Measurements from ENCODE around the gene GADD45A. TPM values are rescaled to one million over a fixed set of nuclear protein-coding genes. Genes with fewer than 3 reads are reported as not detected.

The GADD45A gene
- total RNA-seq, 6 experiments from 2014 or later = 14.1 to 66.4 (median 43.6) TPM

- H3K4me1 ChIP-seq = peaks cover 0 to 5% (median 2%) of the 10 kb centered on the region in 4 donors
- peaks cover 0 to 15% (median 7%) of the 10 kb centered on the region in 4 donors for H3K36me3 ChIP-seq
- intact Hi-C loops (cut with DNase I) = no loop called here
- H3K4me3 ChIP-seq = no peak overlapping the region
- TF ChIP-seq POLR2A (IDR thresholded peaks at IDR 0.05) (no peak), CTCF (IDR thresholded peaks at IDR 0.05) (no peak)
- H3K27ac ChIP-seq = no peak overlapping the region
- WGBS (ENCODE audit: insufficient coverage, low coverage, low lambda C conversion rate, missing lambda C conversion rate) = 95% methylated on average over 4 of the region's 8 CpGs
- H3K9me3 ChIP-seq = no peaks in the 10 kb centered on the region
- DNase-seq (no peak), ATAC-seq (no peak)
- no peaks in the 10 kb centered on the region for H3K27me3 ChIP-seq
Measured at GRCh38 chr1:67708606-67709005, 23.6 kb downstream of the GADD45A start.

GRCh38 chr1:67710417-67710816, 25.4 kb downstream of the GADD45A start:
- H3K27me3 ChIP-seq = no peaks in the 10 kb centered on the region
- no peak for DNase-seq
- ATAC-seq = peak in 1 of 4 donors; percentile 18
- no peak overlapping the region for H3K4me3 ChIP-seq
- no peak overlapping the region for H3K27ac ChIP-seq
- H3K9me3 ChIP-seq = no peaks in the 10 kb centered on the region
- no peak for TF ChIP-seq POLR2A (IDR thresholded peaks at IDR 0.05)
- TF ChIP-seq CTCF (IDR thresholded peaks at IDR 0.05) = no peak
- intact Hi-C loops (cut with DNase I) = no loop called here
- 74% methylated on average over 4 of the region's 5 CpGs for WGBS (ENCODE audit: insufficient coverage, low coverage, low lambda C conversion rate, missing lambda C conversion rate)
- H3K36me3 ChIP-seq = peaks cover 0 to 3% (median under 1%) of the 10 kb centered on the region in 4 donors
- peaks cover 0 to 14% (median 7%) of the 10 kb centered on the region in 4 donors for H3K4me1 ChIP-seq

GRCh38 chr1:67711158-67711854, 26.3 kb downstream of the GADD45A start:
- no peak for TF ChIP-seq CTCF (IDR thresholded peaks at IDR 0.05)
- TF ChIP-seq POLR2A (IDR thresholded peaks at IDR 0.05) = no peak
- WGBS (ENCODE audit: insufficient coverage, low coverage, low lambda C conversion rate, missing lambda C conversion rate) = 58% methylated on average over 5 of the region's 7 CpGs
- Histone ChIP-seq H3K27ac (no peak overlapping the region), H3K9me3 (no peaks in the 10 kb centered on the region), H3K4me3 (no peak overlapping the region), H3K27me3 (no peaks in the 10 kb centered on the region), H3K4me1 (peaks cover 0 to 23% (median 11%) of the 10 kb centered on the region in 4 donors), H3K36me3 (no peaks in the 10 kb centered on the region)
- DNase-seq (no peak), ATAC-seq (no peak)
- intact Hi-C loops (cut with DNase I) = no loop called here

- peaks cover 0 to 28% (median 13%) of the 10 kb centered on the region in 4 donors for H3K4me1 ChIP-seq
- H3K9me3 ChIP-seq = no peaks in the 10 kb centered on the region
- H3K27ac ChIP-seq = no peak overlapping the region
- 51% methylated on average over 2 of the region's 2 CpGs for WGBS (ENCODE audit: insufficient coverage, low coverage, low lambda C conversion rate, missing lambda C conversion rate)
- DNase-seq (no peak), ATAC-seq (no peak)
- TF ChIP-seq POLR2A (IDR thresholded peaks at IDR 0.05) = no peak
- no peak for TF ChIP-seq CTCF (IDR thresholded peaks at IDR 0.05)
- H3K4me3 ChIP-seq = no peak overlapping the region
- H3K27me3 ChIP-seq = no peaks in the 10 kb centered on the region
- no peaks in the 10 kb centered on the region for H3K36me3 ChIP-seq
- intact Hi-C loops (cut with DNase I) = no loop called here
Measured at GRCh38 chr1:67711855-67712212, 26.8 kb downstream of the GADD45A start.

All from right lobe of liver (tissue), 6 donors.